GM06990 (cell line): ENCODE data around the gene DAPK2.

Experiments
- DNase-seq: peaks from one replicate; pipeline ENCODE4 v3.0.0-alpha.2; 2011; ENCODE audit not compliant: insufficient read length; ENCODE audit errors: extremely low read depth
- H3K27me3 ChIP-seq: replicated peaks from 2 replicates; pipeline ENCODE4 v1.6.0; 2011; ENCODE audit warnings: low read length; ENCODE audit not compliant: control insufficient read depth, insufficient read depth
- H3K36me3 ChIP-seq: 2 replicates; pipeline ENCODE4 v1.5.1; 2011; ENCODE audit warnings: low read length; ENCODE audit not compliant: control insufficient read depth, insufficient read depth
- H3K4me3 ChIP-seq: replicated peaks from 2 replicates; pipeline ENCODE4 v1.5.1; 2011; ENCODE audit warnings: low read depth, mild to moderate bottlenecking, control low read depth, low read length
- CTCF ChIP-seq: IDR thresholded peaks from 2 replicates; pipeline ENCODE4 v1.5.1; 2011; ENCODE audit warnings: low read length, control low read depth, mild to moderate bottlenecking, inconsistent platforms; ENCODE audit not compliant: insufficient read depth, poor library complexity, severe bottlenecking

DAPK2 gene

GRCh38 chr15:63905558-63906265, 140.6 kb downstream of the DAPK2 start:
- no peak for TF ChIP-seq CTCF
- Histone ChIP-seq H3K4me3 (no peak overlapping the region), H3K36me3 (no peaks in the 10 kb centered on the region), H3K27me3 (no peaks in the 10 kb centered on the region)
- DNase-seq, result no peak

- Histone ChIP-seq H3K4me3 (no peak overlapping the region), H3K36me3 (no peaks in the 10 kb centered on the region), H3K27me3 (no peaks in the 10 kb centered on the region)
- DNase-seq, result no peak
- TF ChIP-seq CTCF, result no peak
These were observed 141.2 kb downstream of the DAPK2 start for GRCh38 chr15:63905131-63905530.

- no peak for TF ChIP-seq CTCF
- no peaks in the 10 kb centered on the region for H3K27me3 ChIP-seq
- DNase-seq, result no peak
- H3K36me3 ChIP-seq, result no peaks in the 10 kb centered on the region
- no peak overlapping the region for H3K4me3 ChIP-seq
These were observed 142.2 kb downstream of the DAPK2 start for GRCh38 chr15:63904042-63904441.

- no peak overlapping the region for H3K4me3 ChIP-seq
- H3K27me3 ChIP-seq, result no peaks in the 10 kb centered on the region
- H3K36me3 ChIP-seq, result no peaks in the 10 kb centered on the region
- TF ChIP-seq CTCF, result no peak
- no peak for DNase-seq
These were observed 143.6 kb downstream of the DAPK2 start for GRCh38 chr15:63902671-63903035.

GRCh38 chr15:63901912-63902670, 144.2 kb downstream of the DAPK2 start:
- no peak for DNase-seq
- TF ChIP-seq CTCF, result no peak
- no peak overlapping the region for H3K4me3 ChIP-seq

More at GRCh38 chr15:63901912-63902670, 144.2 kb downstream of the DAPK2 start:
- Histone ChIP-seq H3K36me3 (no peaks in the 10 kb centered on the region), H3K27me3 (no peaks in the 10 kb centered on the region)
